Suprapubic skin (tissue), 4 donors: ENCODE data around the gene TRAK1. TPM values are rescaled to one million over a fixed set of nuclear protein-coding genes. Genes with fewer than 3 reads are reported as not detected.
A peak's percentile ranks its signal among the peaks of the same experiment; 100 is the strongest.

Experiments
- DNase-seq, 2 donors: peaks; one replicate each; pipeline ENCODE4 v3.0.0-alpha.2; 2019; ENCODE audit warnings: low spot score in 2 of 2
- H3K27ac ChIP-seq: fragments of 200-600 bp; sonication (generic); one replicate; pipeline ENCODE4 v1.5.1; 2019
- H3K27me3 ChIP-seq: fragments of 200-600 bp; sonication (generic); one replicate; pipeline ENCODE4 v1.5.1; 2019
- H3K36me3 ChIP-seq: fragments of 200-600 bp; sonication (generic); one replicate; pipeline ENCODE4 v1.5.1; 2019
- H3K4me1 ChIP-seq: fragments of 200-600 bp; sonication (generic); one replicate; pipeline ENCODE4 v1.5.1; 2019
- H3K4me3 ChIP-seq: fragments of 200-600 bp; sonication (generic); one replicate; pipeline ENCODE4 v1.5.1; 2019; ENCODE audit warnings: mild to moderate bottlenecking
- H3K9me3 ChIP-seq: fragments of 200-600 bp; sonication (generic); one replicate; pipeline ENCODE4 v1.5.1; 2019
- CTCF ChIP-seq, 2 donors: fragments of 200-600 bp in 1 of 2; fragments of 450-650 bp in 1 of 2; sonication (generic) in 1 of 2; IDR thresholded peaks; one replicate each; pipeline ENCODE4 v1.5.1; 2016 to 2019; ENCODE audit warnings: antibody characterized with exemption in 2 of 2, mild to moderate bottlenecking in 1 of 2, moderate library complexity in 1 of 2
- EP300 ChIP-seq: sonication (generic); formaldehyde crosslinking; IDR thresholded peaks from one replicate; pipeline ENCODE4 v1.6.1; 2017; ENCODE audit warnings: antibody characterized with exemption
- POLR2A ChIP-seq, 2 donors: fragments of 450-650 bp; IDR thresholded peaks; one replicate each; pipeline ENCODE4 v1.6.1; 2017; ENCODE audit warnings: antibody characterized with exemption in 2 of 2, mild to moderate bottlenecking in 2 of 2, moderate library complexity in 2 of 2
- POLR2AphosphoS5 ChIP-seq, 3 donors: sonication (generic); formaldehyde crosslinking; IDR thresholded peaks; one replicate each; pipeline ENCODE4 v1.6.1; 2017; ENCODE audit warnings: antibody characterized with exemption in 3 of 3
- WGBS: methylation state at CpG from one replicate; pipeline ENCODE4 v1.1.5; 2018; 5-methylcytosine and 5-hydroxymethylcytosine counted together
- total RNA-seq, 4 donors: library from RNA; depleted of rRNA; stranded (reverse); fragments of >200 nt; gene quantifications; one replicate each; pipeline ENCODE4 v1.1.0, GENCODE V29; 2016

Gene TRAK1
- total RNA-seq, 4 donors from 2014 or later = 78.3 to 214 (median 86.4) TPM

GRCh38 chr3:42236611-42237010 is 145.5 kb downstream of the TRAK1 start:
- H3K27ac ChIP-seq = no peak overlapping the region
- TF ChIP-seq POLR2AphosphoS5 (IDR thresholded peaks at IDR 0.05) (no peak), POLR2A (IDR thresholded peaks at IDR 0.05) (no peak), EP300 (no peak), CTCF (IDR thresholded peaks at IDR 0.05) (no peak)
- peaks cover 5% of the 10 kb centered on the region for H3K27me3 ChIP-seq
- 93% methylated on average over 2 of the region's 2 CpGs for WGBS
- no peaks in the 10 kb centered on the region for H3K36me3 ChIP-seq
- no peaks in the 10 kb centered on the region for H3K4me1 ChIP-seq
- no peak overlapping the region for H3K4me3 ChIP-seq
- no peak for DNase-seq
- H3K9me3 ChIP-seq = peaks cover 8% of the 10 kb centered on the region

- Histone ChIP-seq H3K4me1 (peaks cover 5% of the 10 kb centered on the region), H3K27ac (no peak overlapping the region), H3K36me3 (no peaks in the 10 kb centered on the region), H3K4me3 (no peak overlapping the region), H3K27me3 (peaks cover 3% of the 10 kb centered on the region), H3K9me3 (no peaks in the 10 kb centered on the region)
- no peak for DNase-seq
- TF ChIP-seq POLR2AphosphoS5 (IDR thresholded peaks at IDR 0.05) (no peak), CTCF (IDR thresholded peaks at IDR 0.05) (no peak), EP300 (no peak), POLR2A (IDR thresholded peaks at IDR 0.05) (no peak)
- 22% methylated on average over 1 of the region's 1 CpG for WGBS
These were observed 154.9 kb downstream of the TRAK1 start for GRCh38 chr3:42246091-42246490.

GRCh38 chr3:42247576-42248027 is 156.4 kb downstream of the TRAK1 start:
- Histone ChIP-seq H3K36me3 (no peaks in the 10 kb centered on the region), H3K9me3 (no peaks in the 10 kb centered on the region), H3K4me3 (no peak overlapping the region), H3K27ac (no peak overlapping the region), H3K27me3 (peaks cover 3% of the 10 kb centered on the region), H3K4me1 (peaks cover 5% of the 10 kb centered on the region)
- no peak for DNase-seq
- TF ChIP-seq EP300 (no peak), CTCF (IDR thresholded peaks at IDR 0.05) (peak; percentile 48 to 63)
- 9% methylated on average over 9 of the region's 9 CpGs for WGBS

- H3K27me3 ChIP-seq = peaks cover 6% of the 10 kb centered on the region
- TF ChIP-seq POLR2A (IDR thresholded peaks at IDR 0.05) (no peak), EP300 (no peak)
- WGBS = 96% methylated on average over 1 of the region's 1 CpG
These were observed 159.6 kb downstream of the TRAK1 start for GRCh38 chr3:42250761-42251160.

GRCh38 chr3:42254566-42254965 is 163.4 kb downstream of the TRAK1 start:
- no peaks in the 10 kb centered on the region for H3K36me3 ChIP-seq
- H3K27me3 ChIP-seq = peaks cover 5% of the 10 kb centered on the region
- no peaks in the 10 kb centered on the region for H3K9me3 ChIP-seq
- no peak for DNase-seq
- H3K27ac ChIP-seq = no peak overlapping the region
- H3K4me1 ChIP-seq = peaks cover 10% of the 10 kb centered on the region
- H3K4me3 ChIP-seq = no peak overlapping the region
- WGBS = 70% methylated on average over 3 of the region's 3 CpGs
- TF ChIP-seq POLR2AphosphoS5 (IDR thresholded peaks at IDR 0.05) (no peak), POLR2A (IDR thresholded peaks at IDR 0.05) (no peak), EP300 (no peak), CTCF (IDR thresholded peaks at IDR 0.05) (no peak)

More at GRCh38 chr3:42250761-42251160, 159.6 kb downstream of the TRAK1 start:
- DNase-seq = no peak
- Histone ChIP-seq H3K9me3 (no peaks in the 10 kb centered on the region), H3K36me3 (no peaks in the 10 kb centered on the region), H3K27ac (no peak overlapping the region), H3K4me3 (no peak overlapping the region), H3K4me1 (peaks cover 5% of the 10 kb centered on the region)
